Right ventricle myocardium superior (tissue), 1 donor: Measurements from ENCODE around the gene KCNK16. TPM values are rescaled to one million over a fixed set of nuclear protein-coding genes. Genes with fewer than 3 reads are reported as not detected.

Source experiments
- ATAC-seq: fragments of 200-7000 bp; cut with Tn5 transposase; one replicate; pipeline ENCODE4 v1.9.1; 2020; ENCODE audit warnings: mild to moderate bottlenecking; ENCODE audit not compliant: poor library complexity
- DNase-seq: peaks from one replicate; pipeline ENCODE4 v3.0.0-alpha.2; 2020
- intact Hi-C: fragments of 100-400 bp; cut with DNase I; formaldehyde crosslinking; loops from one replicate; pipeline ENCODE4 v1.11.2; 2022
- total RNA-seq: library from RNA; stranded (reverse); fragmentation: NEBNext Ultra II Directional; extraction: Animal tissue kit (Norgen Biotek cat#: 25700); gene quantifications from one replicate; pipeline ENCODE4 v1.2.1, GENCODE V29; 2021
- donor health status: DM: no; HTN: yes; CAD: no; lungs with severe emphysema.

KCNK16 gene
- total RNA-seq, 1 donor from 2014 or later = not detected

GRCh38 chr6:39314273-39314795 lies 8.2 kb downstream of the KCNK16 start, which contains the start of gene KCNK17:
Gene KCNK17, minus strand, starts transcription at chr6:39314419. Its CDS starts 99 bp downstream, at chr6:39314320.
- DNase-seq = no peak
- no peak for ATAC-seq

GRCh38 chr6:39313526-39314272 lies 8.8 kb downstream of the KCNK16 start:
- DNase-seq (no peak), ATAC-seq (peak; percentile 18)
- intact Hi-C loops = no loop called here

More at GRCh38 chr6:39314273-39314795, 8.2 kb downstream of the KCNK16 start, which contains the start of gene KCNK17:
- intact Hi-C loops = no loop called here

GRCh38 chr6:39312912-39313525 lies 9.5 kb downstream of the KCNK16 start:
- DNase-seq = peak; percentile 54
- intact Hi-C loops = no loop called here
- ATAC-seq = no peak

GRCh38 chr6:39310542-39310941 lies 12.0 kb downstream of the KCNK16 start:
- ATAC-seq (no peak), DNase-seq (no peak)
- intact Hi-C loops = no loop called here

- intact Hi-C loops = loop anchor here (5.0 kb wide), 1 partner anchor 438 kb away; no protein-coding TSS in a partner anchor
- DNase-seq (peak; percentile 80), ATAC-seq (peak; percentile 89)
These were observed 12.5 kb downstream of the KCNK16 start for GRCh38 chr6:39309942-39310531.

- DNase-seq (no peak), ATAC-seq (no peak)
- intact Hi-C loops = loop anchor here (5.0 kb wide), 1 partner anchor 435 kb away; no protein-coding TSS in a partner anchor
These were observed 15.0 kb downstream of the KCNK16 start for GRCh38 chr6:39307462-39307861.

GRCh38 chr6:39304951-39305350 lies 17.6 kb downstream of the KCNK16 start:
- no peak for DNase-seq
- intact Hi-C loops = loop anchor here (5.0 kb wide), 2 partner anchors 333 to 433 kb away; no protein-coding TSS in a partner anchor
- ATAC-seq = no peak

GRCh38 chr6:39303425-39304153 lies 18.9 kb downstream of the KCNK16 start:
- intact Hi-C loops = loop anchor here (1.0 to 5.0 kb wide), 2 partner anchors 137 to 331 kb away; no protein-coding TSS in a partner anchor
- DNase-seq (no peak), ATAC-seq (no peak)

- ATAC-seq (peak; percentile 96), DNase-seq (peak; percentile 91)
- intact Hi-C loops = loop anchor here (1.0 to 5.0 kb wide), 2 partner anchors 137 to 331 kb away; no protein-coding TSS in a partner anchor
These were observed 19.7 kb downstream of the KCNK16 start for GRCh38 chr6:39302669-39303424.

GRCh38 chr6:39302011-39302410 lies 20.5 kb downstream of the KCNK16 start:
- intact Hi-C loops = loop anchor here (5.0 kb wide), 1 partner anchor 330 kb away; no protein-coding TSS in a partner anchor
- DNase-seq = no peak

GRCh38 chr6:39301606-39302005 lies 20.9 kb downstream of the KCNK16 start:
- intact Hi-C loops = loop anchor here (5.0 kb wide), 1 partner anchor 329 kb away; no protein-coding TSS in a partner anchor
- no peak for ATAC-seq
- no peak for DNase-seq

More at GRCh38 chr6:39302011-39302410, 20.5 kb downstream of the KCNK16 start:
- ATAC-seq = no peak

GRCh38 chr6:39300739-39301138 lies 21.8 kb downstream of the KCNK16 start:
- ATAC-seq (no peak), DNase-seq (no peak)
- intact Hi-C loops = loop anchor here (5.0 kb wide), 1 partner anchor 328 kb away; no protein-coding TSS in a partner anchor

GRCh38 chr6:39298061-39298460 lies 24.4 kb downstream of the KCNK16 start:
- no peak for DNase-seq
- ATAC-seq = no peak
- intact Hi-C loops = loop anchor here (10.0 kb wide), 1 partner anchor 213 kb away; no protein-coding TSS in a partner anchor

- DNase-seq (peak; percentile 84), ATAC-seq (peak; percentile 79)
- intact Hi-C loops = loop anchor here (10.0 kb wide), 1 partner anchor 212 kb away; no protein-coding TSS in a partner anchor
These were observed 25.5 kb downstream of the KCNK16 start for GRCh38 chr6:39296745-39297640.

- intact Hi-C loops = loop anchor here (10.0 kb wide), 1 partner anchor 211 kb away; no protein-coding TSS in a partner anchor
- DNase-seq = peak; percentile 67
- peak; percentile 49 for ATAC-seq
These were observed 26.9 kb downstream of the KCNK16 start for GRCh38 chr6:39295611-39296011.

GRCh38 chr6:39294899-39295298 lies 27.6 kb downstream of the KCNK16 start:
- ATAC-seq = no peak
- intact Hi-C loops = loop anchor here (10.0 kb wide), 1 partner anchor 210 kb away; no protein-coding TSS in a partner anchor
- DNase-seq = no peak
